Spleen (tissue), 11 donors: ENCODE measurements around the gene GAS7. TPM values are rescaled to one million over a fixed set of nuclear protein-coding genes. Genes with fewer than 3 reads are reported as not detected.

Experiments
- DNase-seq: peaks from one replicate; pipeline ENCODE4 v3.0.0-alpha.2; 2020
- H3K27ac ChIP-seq, 8 donors: fragments of 200-600 bp; sonication (generic) in 7 of 8; 1 replicate in 4 of 8; 2 replicates in 4 of 8; pipeline versions ENCODE4 v1.5.0 to v1.8.0; 2016 to 2021; ENCODE audit warnings: inconsistent platforms in 4 of 8, mild to moderate bottlenecking in 4 of 8, moderate library complexity in 1 of 8
- H3K27me3 ChIP-seq, 7 donors: fragments of 200-600 bp; sonication (generic) in 6 of 7; replicated peaks in 1 of 7; 1 replicate in 4 of 7; 2 replicates in 3 of 7; pipeline versions ENCODE4 v1.5.0 to v1.8.0; 2016 to 2021; ENCODE audit warnings: inconsistent platforms in 3 of 7, mild to moderate bottlenecking in 1 of 7
- H3K36me3 ChIP-seq, 6 donors: fragments of 200-600 bp; sonication (generic) in 5 of 6; 1 replicate in 4 of 6; 2 replicates in 2 of 6; pipeline versions ENCODE4 v1.5.0 to v1.8.0; 2016 to 2021; ENCODE audit warnings: inconsistent platforms in 2 of 6
- H3K4me1 ChIP-seq, 6 donors: fragments of 200-600 bp; sonication (generic) in 5 of 6; 1 replicate in 3 of 6; 2 replicates in 3 of 6; pipeline versions ENCODE4 v1.5.0 to v1.8.0; 2016 to 2021; ENCODE audit warnings: inconsistent platforms in 3 of 6
- H3K4me3 ChIP-seq, 8 donors: fragments of 200-600 bp; sonication (generic) in 7 of 8; 1 replicate in 4 of 8; 2 replicates in 4 of 8; pipeline versions ENCODE4 v1.5.0 to v1.8.0; 2016 to 2021; ENCODE audit warnings: inconsistent platforms in 4 of 8, mild to moderate bottlenecking in 4 of 8, moderate library complexity in 2 of 8
- H3K9me3 ChIP-seq, 8 donors: fragments of 200-600 bp; sonication (generic) in 7 of 8; 1 replicate in 4 of 8; 2 replicates in 4 of 8; pipeline versions ENCODE4 v1.5.0 to v1.8.0; 2016 to 2021; ENCODE audit warnings: inconsistent platforms in 4 of 8
- POLR2A ChIP-seq, 3 donors: fragments of 450-650 bp; IDR thresholded peaks; one replicate each; pipeline ENCODE4 v1.5.1; 2017; ENCODE audit warnings: antibody characterized with exemption in 3 of 3, mild to moderate bottlenecking in 1 of 3
- POLR2AphosphoS5 ChIP-seq, 3 donors: sonication (generic); formaldehyde crosslinking; IDR thresholded peaks; one replicate each; pipeline ENCODE4 v1.5.1; 2017; ENCODE audit warnings: antibody characterized with exemption in 3 of 3
- WGBS, 5 donors: extraction: QIAGEN DNeasy Blood & Tissue Kit in 3 of 5; methylation state at CpG; one replicate each; pipeline versions ENCODE4 v1.1.5 to v1.1.7; 2013 to 2018; 5-methylcytosine and 5-hydroxymethylcytosine counted together
- intact Hi-C: fragments of 100-400 bp; cut with DNase I; formaldehyde crosslinking; loops from one replicate; pipeline ENCODE4 v1.15.0; 2023; ENCODE audit warnings: low total_unique reads
- polyA plus RNA-seq, 3 donors: library from polyadenylated mRNA; stranded (reverse); fragments of 200-250 nt; gene quantifications; one replicate each; pipeline ENCODE4 v1.2.1, GENCODE V29; 2013
- total RNA-seq, 7 donors: library from RNA; depleted of rRNA in 3 of 7; stranded (reverse); fragments of >200 nt in 3 of 7; fragmentation: NEBNext Ultra II Directional in 4 of 7; extraction: Animal tissue kit (Norgen Biotek cat#: 25700) in 4 of 7; gene quantifications; one replicate each; pipeline versions ENCODE4 v1.1.0 to v1.2.1, GENCODE V29; 2016 to 2021
- TF ChIP-seq, protein P1 (sequence below), 11 experiments: fragments of 200-600 bp in 7 of 11; fragments of 450-650 bp in 4 of 11; sonication (generic) in 4 of 11; IDR thresholded peaks in 8 of 11; conservative IDR thresholded peaks in 3 of 11; 1 replicate in 7 of 11; 2 replicates in 4 of 11; pipeline versions ENCODE4 v1.4.0 to v1.8.0; 2016 to 2021; ENCODE audit warnings: antibody characterized with exemption in 11 of 11, inconsistent platforms in 4 of 11, mild to moderate bottlenecking in 1 of 11
- donor health status: healthy with polysubstance abuse.
- donor health status: DM: no; HTN: no; CAD: no; lungs with moderate emphysema.
- donor health status: DM: no; HTN: no; CAD: no.
- donor health status: Bipolar disorder and iron deficiency.
- donor health status: healthy.
- donor health status: DM: no; HTN: no; CAD: no.
- donor health status: DM: yes; HTN: yes; CAD: no.

Gene GAS7
- total and polyA plus RNA-seq, 10 donors, result 4.1 to 127 (median 60.9) TPM

DNA sequence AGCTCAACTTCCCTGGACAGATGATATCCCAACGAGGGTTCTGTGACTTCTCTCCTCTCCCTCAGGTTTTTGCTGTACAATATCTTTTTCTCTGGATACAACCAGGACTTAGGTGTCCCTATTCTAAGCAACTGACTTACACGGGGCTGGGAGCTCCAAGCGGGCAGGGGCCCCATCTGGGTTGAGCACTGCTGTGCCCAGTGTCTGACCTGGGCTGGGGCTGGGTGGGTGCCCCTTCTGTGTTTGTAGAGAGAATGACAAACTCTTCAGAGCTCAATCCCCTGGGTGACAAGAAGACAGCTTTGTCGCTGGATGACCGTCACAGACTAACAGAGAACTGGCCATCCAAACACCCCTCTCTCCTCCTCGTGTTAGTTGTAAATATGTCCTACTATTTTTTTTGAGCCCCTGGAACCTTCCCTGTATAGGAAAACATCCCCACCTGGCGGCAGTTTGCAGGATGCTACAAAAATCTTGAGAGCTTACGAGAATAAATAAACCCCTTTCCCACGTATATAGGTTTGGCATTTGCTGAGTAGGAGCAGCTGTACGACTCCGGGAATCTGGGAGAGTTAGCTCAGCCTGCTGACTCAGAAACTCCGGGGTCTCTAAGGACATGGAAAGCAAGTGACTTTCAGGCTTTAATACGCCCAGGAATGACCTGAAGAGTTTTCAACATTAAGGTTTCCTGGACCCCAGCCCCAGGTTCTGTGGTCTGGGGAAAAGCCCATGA lies 269.6 kb downstream of the GAS7 start:
- intact Hi-C loops, result no loop called here
- 71 to 83% (median 80%) methylated on average over 13 of the region's 13 CpGs for WGBS, 5 donors

DNA sequence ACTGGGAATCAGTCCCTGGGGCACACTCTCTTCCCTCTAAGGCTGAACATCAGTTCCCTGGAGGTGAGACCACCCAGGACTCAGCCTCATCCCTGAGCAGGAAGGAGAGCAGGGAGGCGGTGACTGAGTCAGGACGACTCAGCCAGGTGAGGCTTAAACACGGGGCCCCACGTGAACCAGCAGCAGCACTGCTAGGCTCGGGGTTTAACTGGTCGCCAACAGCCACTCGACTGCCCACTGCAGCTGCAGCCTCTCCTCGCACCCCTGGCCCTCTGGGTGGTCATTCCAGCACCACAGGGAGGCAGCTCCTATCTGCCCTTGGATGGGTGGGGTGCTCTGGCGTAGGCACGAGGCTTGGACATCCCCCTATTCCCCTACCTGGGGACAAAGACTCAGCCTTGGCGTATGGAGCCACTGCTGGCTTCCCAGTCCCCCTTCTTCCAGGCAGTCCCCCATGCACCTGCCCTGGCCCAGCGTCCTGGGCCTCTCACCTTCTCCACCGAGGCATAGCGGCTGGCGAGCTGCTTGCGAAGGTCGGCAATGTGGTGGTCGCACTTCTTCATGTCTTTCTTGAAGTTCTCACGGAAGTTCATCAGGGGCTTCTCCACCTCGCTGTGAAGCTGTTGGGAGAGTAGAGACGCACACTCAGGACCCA lies 272.1 kb downstream of the GAS7 start:
- no peak for TF ChIP-seq POLR2A (IDR thresholded peaks at IDR 0.05)
- TF ChIP-seq, protein P1, sequence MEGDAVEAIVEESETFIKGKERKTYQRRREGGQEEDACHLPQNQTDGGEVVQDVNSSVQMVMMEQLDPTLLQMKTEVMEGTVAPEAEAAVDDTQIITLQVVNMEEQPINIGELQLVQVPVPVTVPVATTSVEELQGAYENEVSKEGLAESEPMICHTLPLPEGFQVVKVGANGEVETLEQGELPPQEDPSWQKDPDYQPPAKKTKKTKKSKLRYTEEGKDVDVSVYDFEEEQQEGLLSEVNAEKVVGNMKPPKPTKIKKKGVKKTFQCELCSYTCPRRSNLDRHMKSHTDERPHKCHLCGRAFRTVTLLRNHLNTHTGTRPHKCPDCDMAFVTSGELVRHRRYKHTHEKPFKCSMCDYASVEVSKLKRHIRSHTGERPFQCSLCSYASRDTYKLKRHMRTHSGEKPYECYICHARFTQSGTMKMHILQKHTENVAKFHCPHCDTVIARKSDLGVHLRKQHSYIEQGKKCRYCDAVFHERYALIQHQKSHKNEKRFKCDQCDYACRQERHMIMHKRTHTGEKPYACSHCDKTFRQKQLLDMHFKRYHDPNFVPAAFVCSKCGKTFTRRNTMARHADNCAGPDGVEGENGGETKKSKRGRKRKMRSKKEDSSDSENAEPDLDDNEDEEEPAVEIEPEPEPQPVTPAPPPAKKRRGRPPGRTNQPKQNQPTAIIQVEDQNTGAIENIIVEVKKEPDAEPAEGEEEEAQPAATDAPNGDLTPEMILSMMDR (IDR thresholded peaks at IDR 0.05 in 8 of 11, conservative IDR thresholded peaks at IDR 0.05 in 3 of 11), result no peak
- peak in 1 of 3 donors; percentile 66 for TF ChIP-seq POLR2AphosphoS5 (IDR thresholded peaks at IDR 0.05)
- intact Hi-C loops, result no loop called here
- Histone ChIP-seq H3K4me1 (peaks cover 0 to 7% (median 5%) of the 10 kb centered on the region in 6 donors), H3K36me3 (peaks cover 0 to 82% (median 12%) of the 10 kb centered on the region in 6 donors), H3K27me3 (no peaks in the 10 kb centered on the region), H3K9me3 (no peaks in the 10 kb centered on the region), H3K27ac (no peak overlapping the region), H3K4me3 (no peak overlapping the region)
- DNase-seq, result no peak
- 80 to 93% (median 90%) methylated on average over 11 to 21 of the region's 21 CpGs for WGBS, 5 donors

More for the DNA sequence above, 269.6 kb downstream of the GAS7 start:
- Histone ChIP-seq H3K27me3 (no peaks in the 10 kb centered on the region), H3K27ac (no peak overlapping the region), H3K36me3 (peaks cover 0 to 84% (median 12%) of the 10 kb centered on the region in 6 donors), H3K9me3 (no peaks in the 10 kb centered on the region), H3K4me3 (no peak overlapping the region), H3K4me1 (peaks cover 0 to 7% (median 5%) of the 10 kb centered on the region in 6 donors)
- TF ChIP-seq POLR2AphosphoS5 (IDR thresholded peaks at IDR 0.05), result no peak
- TF ChIP-seq, protein P1 (IDR thresholded peaks at IDR 0.05 in 8 of 11, conservative IDR thresholded peaks at IDR 0.05 in 3 of 11), result no peak
- TF ChIP-seq POLR2A (IDR thresholded peaks at IDR 0.05), result no peak
- DNase-seq, result no peak

DNA sequence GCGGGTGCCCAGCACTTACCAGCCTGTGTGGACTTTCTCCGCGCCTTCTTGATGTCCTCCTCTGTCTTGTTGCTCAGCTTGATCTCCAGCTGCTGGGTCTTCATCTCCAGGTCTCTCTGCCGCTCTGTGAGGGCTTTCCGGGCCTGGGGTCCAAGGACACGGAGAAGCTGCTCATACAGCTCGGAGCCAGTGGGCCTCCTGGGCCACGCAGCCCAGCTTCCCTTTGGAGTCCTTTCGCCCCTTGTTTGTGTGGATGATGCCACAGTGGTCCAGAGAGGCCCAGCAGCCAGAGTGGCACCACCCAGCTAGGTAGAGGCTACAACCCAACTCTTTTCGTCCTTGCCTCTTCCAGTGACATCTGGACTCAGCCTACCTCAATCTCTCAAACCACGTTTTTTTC lies 272.9 kb downstream of the GAS7 start:
- Histone ChIP-seq H3K4me1 (peaks cover 0 to 7% (median 5%) of the 10 kb centered on the region in 6 donors), H3K27ac (no peak overlapping the region), H3K9me3 (no peaks in the 10 kb centered on the region), H3K4me3 (no peak overlapping the region), H3K27me3 (no peaks in the 10 kb centered on the region), H3K36me3 (peaks cover 0 to 82% (median 16%) of the 10 kb centered on the region in 6 donors)
- 91 to 94% (median 93%) methylated on average over 10 to 11 of the region's 11 CpGs for WGBS, 5 donors
- intact Hi-C loops, result loop anchor here (2.0 kb wide), 1 partner anchor 689 kb away; no protein-coding TSS in a partner anchor
- DNase-seq, result no peak
- TF ChIP-seq POLR2AphosphoS5 (IDR thresholded peaks at IDR 0.05) (peak in 1 of 3 donors; percentile 40), POLR2A (IDR thresholded peaks at IDR 0.05) (no peak)

DNA sequence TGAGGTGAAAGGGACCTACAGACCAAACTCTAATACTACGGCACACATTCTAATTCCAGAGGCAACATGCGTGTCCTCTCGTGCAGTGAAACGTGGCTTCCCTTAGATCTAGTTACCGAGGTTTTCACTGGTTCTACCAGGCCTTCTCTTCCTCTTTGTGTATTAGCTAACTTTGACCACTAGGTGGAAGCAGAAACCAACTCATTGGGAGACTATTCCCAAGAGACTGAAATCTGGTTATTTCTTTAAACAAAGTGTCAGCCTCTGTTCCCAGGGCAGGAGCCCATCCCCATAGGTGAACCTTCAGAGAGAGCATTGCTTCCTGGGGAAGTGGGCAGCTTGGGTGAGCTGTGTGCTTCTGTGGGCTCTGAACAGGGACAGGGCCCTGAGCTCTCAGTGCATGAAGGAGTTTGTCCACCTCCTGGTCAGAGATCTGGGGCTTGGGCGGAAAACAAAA lies 273.6 kb downstream of the GAS7 start:
- Histone ChIP-seq H3K27me3 (no peaks in the 10 kb centered on the region), H3K4me3 (no peak overlapping the region), H3K4me1 (peaks cover 0 to 7% (median 5%) of the 10 kb centered on the region in 6 donors), H3K36me3 (peaks cover 0 to 82% (median 18%) of the 10 kb centered on the region in 6 donors), H3K27ac (no peak overlapping the region), H3K9me3 (no peaks in the 10 kb centered on the region)
- 18 to 25% (median 22%) methylated on average over 6 of the region's 6 CpGs for WGBS, 5 donors
- intact Hi-C loops, result loop anchor here (2.0 kb wide), 1 partner anchor 690 kb away; no protein-coding TSS in a partner anchor
- TF ChIP-seq POLR2A (IDR thresholded peaks at IDR 0.05), result no peak
- peak in 1 of 3 donors; percentile 11 for TF ChIP-seq POLR2AphosphoS5 (IDR thresholded peaks at IDR 0.05)
- TF ChIP-seq, protein P1 (IDR thresholded peaks at IDR 0.05 in 8 of 11, conservative IDR thresholded peaks at IDR 0.05 in 3 of 11), result peak; percentile 59 to 92 (median 84)
- DNase-seq, result no peak
